Measurements from ENCODE around the gene CCDC85B. TPM values are rescaled to one million over a fixed set of nuclear protein-coding genes. Genes with fewer than 3 reads are reported as not detected.
"Not testable (repeated sequence)": the region's sequence is repeated elsewhere in the genome, so short reads cannot be mapped to it uniquely, and the experiment has no call there.

Gene CCDC85B
- total RNA-seq, 1 donor = 22.5 TPM

DNA sequence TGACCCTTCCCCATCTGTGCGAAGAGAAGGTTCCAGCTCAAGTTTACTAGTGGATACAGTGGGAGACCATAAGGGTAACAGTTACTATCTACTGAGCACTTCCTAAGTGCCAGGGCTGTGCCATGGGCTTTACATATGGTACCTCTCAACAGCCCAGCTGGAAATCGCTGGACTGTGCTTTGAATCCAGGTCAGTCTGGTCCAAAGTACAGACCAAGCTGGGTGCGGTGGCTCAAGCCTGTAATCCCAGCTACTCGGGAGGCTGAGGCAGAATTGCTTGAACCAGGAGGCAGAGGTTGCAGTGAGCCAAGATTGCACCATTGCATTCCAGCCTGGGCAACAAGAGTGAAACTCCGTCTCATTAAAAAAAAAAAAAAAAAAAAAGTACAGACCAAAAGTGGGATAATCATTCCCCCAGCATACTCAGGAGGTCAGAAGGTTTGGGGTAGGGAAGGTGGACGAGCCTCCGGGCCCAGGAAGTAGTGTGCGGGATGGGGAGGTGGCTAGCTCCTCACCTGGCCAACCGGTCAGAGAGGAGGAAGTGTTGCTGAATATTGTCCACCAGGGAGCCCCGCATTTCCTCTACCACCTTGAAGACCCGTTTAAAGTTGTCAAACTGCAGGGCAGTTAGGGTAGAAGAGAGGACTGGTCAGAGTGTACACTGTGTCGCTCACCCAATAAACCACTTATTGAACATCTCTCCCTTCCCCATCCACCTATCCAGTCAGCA is 4.5 kb upstream of the CCDC85B start:
- H3K4me3 ChIP-seq (ENCODE audit: low read length) = no peak overlapping the region
- H3K4me1 ChIP-seq (ENCODE audit: insufficient read depth, low read length) = peaks cover 48% of the 10 kb centered on the region
- no peaks in the 10 kb centered on the region for H3K9me3 ChIP-seq (ENCODE audit: low read depth, low read length)
- H3K27me3 ChIP-seq (ENCODE audit: insufficient read depth, low read length) = no peaks in the 10 kb centered on the region

DNA sequence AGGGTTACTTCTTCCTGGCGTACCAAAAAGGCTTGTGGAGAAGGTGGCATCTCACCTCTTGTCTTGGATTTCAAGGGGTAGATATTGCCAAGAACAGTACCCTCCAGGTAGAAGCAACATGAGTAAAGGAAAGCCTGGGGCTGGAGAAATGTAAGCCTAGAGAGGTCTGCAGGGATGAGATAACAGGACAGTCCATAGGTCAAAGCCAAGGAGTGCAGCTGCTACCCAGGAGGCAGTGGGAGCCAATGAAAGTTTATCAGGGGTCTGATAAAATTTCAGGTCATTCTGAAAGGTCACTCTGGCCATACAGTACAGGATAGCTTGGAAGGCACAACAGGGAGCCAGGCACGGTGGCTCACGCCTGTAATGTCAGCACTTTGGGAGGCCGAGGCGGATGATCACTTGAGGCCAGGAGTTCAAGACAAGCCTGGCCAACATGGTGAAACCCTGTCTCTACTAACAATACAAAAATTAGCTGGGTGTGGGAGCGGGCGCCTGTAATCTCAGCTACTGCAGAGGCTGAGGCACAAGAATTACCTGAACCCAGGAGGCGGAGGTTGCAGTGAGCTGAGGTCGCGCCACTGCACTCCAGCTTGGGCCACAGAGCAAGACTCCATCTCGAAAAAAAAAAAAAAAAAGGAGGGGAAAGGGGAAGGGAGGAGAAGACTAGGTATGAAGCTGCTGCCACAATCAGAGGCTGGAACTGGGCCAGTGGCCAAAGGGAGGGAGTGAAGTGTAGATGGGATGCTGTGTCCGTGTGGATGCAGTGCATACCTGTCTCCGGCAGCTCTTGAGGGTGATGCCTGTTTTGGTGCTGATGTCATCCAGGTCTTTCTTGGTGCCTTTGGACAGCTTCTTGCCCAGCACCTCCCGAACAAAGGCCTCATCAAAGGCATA is 3.4 kb upstream of the CCDC85B start:
- H3K4me1 ChIP-seq (ENCODE audit: insufficient read depth, low read length) = peaks cover 55% of the 10 kb centered on the region
- no peaks in the 10 kb centered on the region for H3K27me3 ChIP-seq (ENCODE audit: insufficient read depth, low read length)
- no peaks in the 10 kb centered on the region for H3K9me3 ChIP-seq (ENCODE audit: low read depth, low read length)
- peak overlapping the region; percentile 71 for H3K4me3 ChIP-seq (ENCODE audit: low read length)

DNA sequence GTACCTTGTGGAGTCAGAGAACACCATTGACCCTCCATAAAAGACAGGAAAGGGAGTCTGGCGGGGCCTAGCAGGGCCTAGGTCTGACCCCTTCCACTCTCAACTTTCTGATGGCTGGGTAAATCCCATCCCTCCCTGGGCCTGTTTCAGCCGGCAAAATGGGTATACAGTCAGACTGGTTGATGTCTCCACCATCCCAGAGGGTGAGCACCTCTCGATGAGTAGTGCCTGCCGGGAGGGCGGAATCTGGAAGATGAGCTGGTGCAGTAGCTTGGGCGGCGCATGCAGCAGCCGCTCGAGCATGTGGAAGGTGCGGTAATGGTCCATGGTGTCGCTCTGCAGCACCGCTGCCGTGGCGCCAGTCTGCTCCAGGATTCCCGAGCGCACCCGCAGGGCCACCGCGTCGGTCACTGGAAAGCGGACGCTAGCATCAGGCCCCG is 2.7 kb upstream of the CCDC85B start:
- no peaks in the 10 kb centered on the region for H3K27me3 ChIP-seq (ENCODE audit: insufficient read depth, low read length)
- H3K4me1 ChIP-seq (ENCODE audit: insufficient read depth, low read length) = peaks cover 61% of the 10 kb centered on the region
- H3K9me3 ChIP-seq (ENCODE audit: low read depth, low read length) = no peaks in the 10 kb centered on the region
- H3K4me3 ChIP-seq (ENCODE audit: low read length) = peak overlapping the region; percentile 71

DNA sequence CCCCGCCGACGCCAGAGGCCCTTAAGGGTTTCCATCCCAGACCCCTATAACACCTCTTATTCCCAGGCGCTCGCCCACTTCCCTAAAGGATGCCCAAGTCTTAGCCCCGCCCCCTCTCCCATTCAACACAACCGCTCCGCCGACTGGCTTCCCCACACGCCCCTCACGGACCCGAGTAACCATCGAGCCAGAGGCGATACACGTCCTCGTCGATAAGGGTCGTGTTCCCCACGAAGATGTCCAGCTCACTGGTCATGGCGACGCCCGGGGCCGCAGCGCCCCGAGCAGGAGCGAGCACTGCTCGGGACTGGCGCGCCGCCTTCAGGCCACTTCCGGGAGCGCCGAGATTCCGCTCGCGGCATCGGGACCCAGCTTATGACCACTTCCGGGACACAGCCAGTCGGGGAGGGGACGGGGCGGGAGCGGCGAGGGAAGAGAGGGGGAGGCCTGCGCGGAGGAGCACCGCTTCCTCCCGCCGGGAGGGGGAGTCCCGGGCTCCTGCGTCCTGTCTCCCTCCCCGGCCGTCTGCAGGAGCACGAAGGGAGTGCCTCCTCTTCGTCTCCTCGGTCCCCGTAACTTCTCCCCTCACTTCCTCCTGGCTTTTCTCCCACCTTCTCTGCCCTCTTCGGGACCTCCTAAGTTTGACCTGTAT is 2.2 kb upstream of the CCDC85B start, which contains the start of gene FIBP:
Gene FIBP, minus strand, starts transcription at position 309 of the 652 bp plus-strand sequence. Its CDS starts 53 bp downstream, at position 256.
- Histone ChIP-seq H3K27me3 (ENCODE audit: insufficient read depth, low read length) (no peaks in the 10 kb centered on the region), H3K4me3 (ENCODE audit: low read length) (peak within 1 kb of the TSS; percentile 71), H3K9me3 (ENCODE audit: low read depth, low read length) (no peaks in the 10 kb centered on the region), H3K4me1 (ENCODE audit: insufficient read depth, low read length) (peaks cover 67% of the 10 kb centered on the region)

DNA sequence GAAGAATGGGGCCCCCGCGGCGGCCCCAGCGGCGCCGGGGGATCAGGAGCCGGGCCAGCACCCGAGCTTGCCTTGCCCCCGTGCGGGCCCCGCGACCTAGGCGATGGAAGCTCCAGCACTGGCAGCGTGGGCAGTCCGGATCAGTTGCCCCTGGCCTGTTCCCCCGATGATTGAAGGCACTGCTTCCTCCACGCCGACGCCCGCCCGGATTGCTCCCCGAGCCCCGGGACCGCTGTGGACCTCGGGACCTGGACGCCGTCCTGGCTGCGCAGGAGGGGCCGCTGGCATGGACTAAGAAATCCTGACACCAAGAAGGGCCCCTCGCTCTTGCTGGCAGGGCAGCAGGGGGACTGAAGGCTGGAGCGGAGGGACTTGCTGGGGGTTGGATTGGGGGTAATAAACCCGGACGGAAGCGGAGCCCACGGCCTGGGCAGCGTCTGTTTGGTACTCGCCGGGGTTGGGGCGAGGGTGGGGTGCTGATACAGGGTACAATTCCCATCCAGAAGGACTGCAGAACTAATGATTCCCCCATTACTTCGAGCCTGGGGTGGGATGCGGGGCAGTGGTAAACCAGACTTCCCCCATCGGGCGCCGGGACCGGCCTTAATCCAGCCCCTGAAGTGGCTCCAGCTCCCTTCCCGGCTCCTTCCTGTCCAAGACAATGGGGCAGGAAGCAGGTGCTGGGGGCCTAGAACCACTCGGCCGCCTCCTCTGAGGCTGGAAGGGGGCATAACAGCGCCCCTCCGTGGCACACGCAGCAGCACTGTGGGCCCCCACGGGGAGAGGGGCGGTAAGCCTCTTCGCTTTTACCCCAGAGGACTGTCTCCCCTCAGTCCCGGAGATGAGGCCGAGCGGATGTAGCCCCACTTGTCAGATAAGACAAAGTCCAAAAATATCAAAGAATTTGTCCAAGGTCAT is 1.0 kb downstream of the CCDC85B start:
- Histone ChIP-seq H3K4me1 (ENCODE audit: insufficient read depth, low read length) (peaks cover 77% of the 10 kb centered on the region), H3K27me3 (ENCODE audit: insufficient read depth, low read length) (no peaks in the 10 kb centered on the region), H3K4me3 (ENCODE audit: low read length) (peak overlapping the region; percentile 58), H3K9me3 (ENCODE audit: low read depth, low read length) (no peaks in the 10 kb centered on the region)

DNA sequence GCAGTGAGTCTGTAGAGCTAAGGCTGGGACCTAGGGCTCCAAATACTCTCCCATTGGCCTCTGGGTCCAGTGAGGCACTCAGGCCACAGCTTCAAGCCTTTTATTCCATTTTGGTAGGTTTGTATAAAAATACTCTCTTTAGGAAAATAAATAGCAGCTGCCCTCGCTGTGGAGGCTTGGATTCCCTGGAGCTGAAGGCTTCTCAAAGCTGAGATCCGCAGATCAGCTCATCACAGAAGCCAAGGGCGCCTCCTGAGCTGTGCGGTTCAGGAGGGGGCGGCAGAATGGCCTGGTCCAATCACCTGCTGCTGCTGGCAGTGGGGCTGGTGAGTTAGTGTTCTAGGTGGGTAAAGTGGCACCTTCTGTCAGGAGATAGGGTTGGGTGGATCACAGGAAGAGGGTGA is 1.7 kb downstream of the CCDC85B start:
- not testable (repeated sequence) for H3K27me3 ChIP-seq (ENCODE audit: insufficient read depth, low read length); H3K9me3 ChIP-seq (ENCODE audit: low read depth, low read length)
- peaks cover 72% of the 10 kb centered on the region for H3K4me1 ChIP-seq (ENCODE audit: insufficient read depth, low read length)
- H3K4me3 ChIP-seq (ENCODE audit: low read length) = peak overlapping the region; percentile 58

DNA sequence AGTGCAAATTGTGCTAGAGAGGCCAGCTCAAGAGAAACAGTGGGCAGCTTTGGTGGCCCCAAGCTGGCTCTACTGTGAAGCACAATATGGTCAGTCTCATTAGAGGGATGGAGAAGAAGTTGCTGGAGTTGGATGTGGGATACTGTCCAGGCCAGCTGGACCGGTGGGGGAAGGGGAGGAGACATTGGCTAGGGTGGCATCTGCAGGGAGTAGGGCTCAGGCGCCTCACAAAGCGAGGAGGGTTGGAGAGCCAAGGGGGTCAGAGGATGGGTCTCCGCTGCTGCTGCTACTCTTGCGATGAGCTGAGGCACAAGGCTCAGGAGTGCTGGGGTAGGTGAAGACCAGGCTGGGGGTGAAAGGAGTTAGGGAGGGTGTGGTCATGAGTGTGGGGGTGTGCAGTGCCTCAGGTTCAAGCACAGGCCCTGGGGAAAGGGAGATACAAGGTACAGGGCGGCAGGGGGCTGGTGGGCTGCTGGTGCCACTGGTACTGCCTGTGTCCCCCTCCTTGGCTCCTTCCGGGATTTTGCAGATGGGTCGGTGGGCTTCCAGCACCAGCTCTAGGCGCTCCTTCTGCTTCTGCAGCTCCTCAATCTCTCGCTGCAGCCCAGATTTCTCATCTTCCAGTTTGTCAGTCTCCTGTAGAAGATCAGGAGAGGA is 2.3 kb downstream of the CCDC85B start:
- no peaks in the 10 kb centered on the region for H3K9me3 ChIP-seq (ENCODE audit: low read depth, low read length)
- H3K27me3 ChIP-seq (ENCODE audit: insufficient read depth, low read length) = no peaks in the 10 kb centered on the region
- H3K4me1 ChIP-seq (ENCODE audit: insufficient read depth, low read length) = peaks cover 65% of the 10 kb centered on the region
- no peak overlapping the region for H3K4me3 ChIP-seq (ENCODE audit: low read length)

DNA sequence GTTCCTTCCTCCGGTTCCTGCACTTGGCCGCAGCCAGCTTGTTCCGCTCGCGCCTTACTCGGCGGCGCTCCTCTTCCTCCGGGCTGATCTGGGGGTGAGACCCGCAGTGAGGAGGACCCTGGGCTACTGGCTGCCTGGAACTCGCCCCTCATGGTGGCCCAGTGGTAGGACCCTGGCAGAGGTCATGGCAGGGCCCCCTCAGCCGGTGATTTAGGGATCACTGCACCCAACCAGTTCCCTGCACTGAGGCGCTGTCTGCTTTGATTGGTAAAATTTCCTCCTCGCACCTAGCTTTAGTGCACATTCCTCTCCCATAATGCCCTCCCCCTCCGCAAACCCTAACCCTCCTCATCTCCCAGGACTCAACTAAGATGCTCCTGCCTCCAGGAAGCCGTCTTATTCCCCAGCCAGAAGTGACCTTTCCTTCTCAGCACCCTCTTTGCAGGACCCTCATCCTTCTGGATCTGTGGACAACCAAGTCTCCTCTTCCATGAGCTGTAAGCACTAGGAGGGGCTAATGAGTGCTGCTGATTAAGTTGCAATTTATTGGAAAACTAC is 3.6 kb downstream of the CCDC85B start:
- peaks cover 66% of the 10 kb centered on the region for H3K4me1 ChIP-seq (ENCODE audit: insufficient read depth, low read length)
- no peaks in the 10 kb centered on the region for H3K9me3 ChIP-seq (ENCODE audit: low read depth, low read length)
- H3K27me3 ChIP-seq (ENCODE audit: insufficient read depth, low read length) = peaks cover 2% of the 10 kb centered on the region
- peak overlapping the region; percentile 27 for H3K4me3 ChIP-seq (ENCODE audit: low read length)

DNA sequence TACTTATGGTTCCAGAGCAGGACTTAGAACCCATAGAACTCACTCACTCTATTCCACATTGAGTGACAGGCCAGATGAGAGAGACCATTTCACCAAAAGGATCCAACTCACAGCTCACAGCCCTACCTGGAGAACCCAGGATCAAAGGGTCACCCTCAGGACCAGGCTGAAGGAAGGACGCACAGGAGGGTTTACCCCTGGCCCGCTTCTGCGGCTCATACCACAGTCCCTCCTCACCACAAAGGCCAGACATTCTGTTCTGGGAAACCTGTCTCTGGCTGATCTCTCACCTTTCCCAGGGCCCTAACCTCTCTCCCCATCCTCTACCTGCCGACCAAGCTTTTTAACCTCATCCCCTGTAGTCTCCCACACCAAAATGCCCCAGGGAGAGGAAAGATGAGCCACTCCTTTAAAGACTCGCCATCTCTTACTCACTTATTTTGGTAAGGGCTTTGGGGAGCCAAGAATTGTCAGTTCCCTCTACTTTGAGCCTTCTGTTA is 5.1 kb downstream of the CCDC85B start:
- Histone ChIP-seq H3K9me3 (ENCODE audit: low read depth, low read length) (no peaks in the 10 kb centered on the region), H3K4me1 (ENCODE audit: insufficient read depth, low read length) (peaks cover 65% of the 10 kb centered on the region), H3K27me3 (ENCODE audit: insufficient read depth, low read length) (peaks cover 6% of the 10 kb centered on the region), H3K4me3 (ENCODE audit: low read length) (no peak overlapping the region)

DNA sequence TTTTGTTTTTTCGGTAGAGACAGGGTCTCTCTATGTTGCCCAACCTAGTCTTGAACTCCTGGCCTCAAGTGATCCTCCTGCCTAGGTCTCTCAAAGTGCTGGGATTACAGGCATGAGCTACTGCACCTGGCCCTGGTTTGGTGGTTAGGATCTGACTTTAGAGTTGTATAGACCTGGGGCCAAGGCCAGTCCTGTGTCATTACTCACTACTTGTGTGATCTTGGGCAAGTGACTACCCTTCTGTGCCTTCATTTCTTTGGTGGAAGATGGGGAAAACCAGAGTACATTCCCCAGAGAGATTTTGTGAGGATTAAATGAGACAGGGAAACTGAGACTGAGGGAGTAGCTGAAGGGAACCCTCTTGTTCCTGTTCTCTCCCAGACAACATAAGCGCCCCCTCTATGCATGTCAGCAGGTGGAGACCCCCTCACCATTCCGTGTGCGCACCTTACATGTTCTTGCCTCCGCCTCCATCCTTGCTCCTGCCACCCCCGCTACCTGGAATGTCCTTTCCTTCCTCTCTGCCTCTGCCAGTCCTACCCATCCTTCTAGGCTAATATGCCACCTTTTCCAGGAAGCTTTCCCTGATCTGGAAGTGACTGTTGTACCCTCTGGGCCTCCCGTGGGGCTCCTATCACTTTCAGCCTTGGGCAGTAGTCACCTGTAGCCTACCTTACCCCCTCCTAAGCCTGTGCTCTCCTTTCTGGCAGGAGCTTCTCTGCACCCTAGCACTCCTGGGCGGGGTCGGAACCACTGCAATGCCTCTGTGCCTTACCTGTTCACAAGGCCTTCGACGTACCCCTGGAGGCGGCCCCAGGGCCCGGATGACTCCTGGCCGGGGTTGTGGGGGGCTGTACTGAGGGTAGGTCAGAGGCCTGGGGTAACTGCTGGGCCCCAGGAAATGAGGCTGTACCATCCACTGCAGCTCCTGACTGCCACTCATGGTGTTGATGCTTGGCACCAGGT is 5.8 kb downstream of the CCDC85B start:
- no peaks in the 10 kb centered on the region for H3K9me3 ChIP-seq (ENCODE audit: low read depth, low read length)
- peaks cover 6% of the 10 kb centered on the region for H3K27me3 ChIP-seq (ENCODE audit: insufficient read depth, low read length)
- peaks cover 63% of the 10 kb centered on the region for H3K4me1 ChIP-seq (ENCODE audit: insufficient read depth, low read length)
- H3K4me3 ChIP-seq (ENCODE audit: low read length) = no peak overlapping the region

DNA sequence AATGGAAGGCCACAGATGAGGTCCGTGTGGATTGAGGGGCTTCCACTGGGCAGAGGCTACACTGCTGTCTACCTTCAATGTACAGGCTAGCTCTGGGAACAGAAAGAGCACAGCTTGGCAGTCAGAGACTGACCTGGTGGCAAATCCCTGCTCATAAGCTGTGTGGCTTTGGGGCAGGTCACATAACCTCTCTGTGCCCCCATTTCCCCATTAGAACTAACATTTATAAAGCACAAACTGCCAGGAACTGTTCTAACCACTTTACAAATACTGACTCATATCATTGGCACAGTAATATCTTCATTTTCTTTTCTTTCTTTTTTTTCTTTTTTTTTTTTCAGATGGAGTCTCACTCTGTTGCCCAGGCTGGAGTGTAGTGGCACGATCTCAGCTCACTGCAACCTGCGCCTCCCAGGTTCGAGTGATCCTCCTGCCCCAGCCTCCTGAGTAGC is 6.6 kb downstream of the CCDC85B start:
- no peaks in the 10 kb centered on the region for H3K9me3 ChIP-seq (ENCODE audit: low read depth, low read length)
- H3K4me3 ChIP-seq (ENCODE audit: low read length) = no peak overlapping the region
- H3K27me3 ChIP-seq (ENCODE audit: insufficient read depth, low read length) = peaks cover 6% of the 10 kb centered on the region
- H3K4me1 ChIP-seq (ENCODE audit: insufficient read depth, low read length) = peaks cover 59% of the 10 kb centered on the region

DNA sequence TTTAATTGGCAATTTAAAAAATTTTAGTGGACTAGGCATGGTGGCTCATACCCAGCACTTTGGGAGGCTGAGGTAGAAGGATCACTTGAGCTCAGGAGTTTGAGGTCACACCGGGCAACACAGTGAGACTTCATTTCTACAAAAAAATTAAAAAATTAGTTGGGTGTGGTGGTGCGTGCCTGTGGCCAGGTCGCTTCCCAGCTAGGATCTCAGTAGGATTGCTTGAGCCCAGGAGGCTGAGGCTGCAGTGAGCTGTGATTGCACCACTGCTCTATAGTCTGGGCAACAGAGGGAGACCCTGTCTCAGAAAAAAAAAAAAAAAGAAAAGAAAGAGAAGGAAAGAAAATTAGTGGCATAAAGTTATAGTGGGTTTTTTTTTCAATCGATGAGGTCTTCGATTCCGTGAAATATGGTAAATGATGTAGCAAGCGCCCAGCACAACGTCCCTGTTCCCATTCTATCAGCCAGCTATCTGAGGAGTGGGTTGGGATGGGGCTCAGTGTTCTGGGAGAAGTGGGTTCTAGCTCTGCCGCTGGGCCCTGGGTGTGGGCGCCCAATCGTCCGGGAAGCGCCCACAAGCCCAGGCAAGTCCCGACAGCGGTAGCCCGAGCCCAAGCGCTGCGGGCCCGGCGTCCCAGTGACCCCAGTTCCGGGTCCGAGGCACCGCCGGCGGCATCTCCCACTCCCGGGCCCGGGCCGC is 8.3 kb downstream of the CCDC85B start:
- H3K27me3 ChIP-seq (ENCODE audit: insufficient read depth, low read length) = peaks cover 6% of the 10 kb centered on the region
- H3K4me1 ChIP-seq (ENCODE audit: insufficient read depth, low read length) = peaks cover 41% of the 10 kb centered on the region
- H3K4me3 ChIP-seq (ENCODE audit: low read length) = peak overlapping the region; percentile 36
- no peaks in the 10 kb centered on the region for H3K9me3 ChIP-seq (ENCODE audit: low read depth, low read length)
